T-cell (primary cell): ENCODE data around the gene PRPF38A. TPM values are rescaled to one million over a fixed set of nuclear protein-coding genes. Genes with fewer than 3 reads are reported as not detected.
"Not testable (repeated sequence)": the region's sequence is repeated elsewhere in the genome, so short reads cannot be mapped to it uniquely, and the experiment has no call there.

Experiments
- ATAC-seq, 4 experiments: fragments of 200-7000 bp in 3 of 4; fragments of 150-1000 bp in 1 of 4; cut with Tn5 transposase; replicated peaks in 1 of 4; 1 replicate in 3 of 4; 2 replicates in 1 of 4; pipeline ENCODE4 v1.10.0; 2021; ENCODE audit warnings: moderate library complexity in 3 of 4, mild to moderate bottlenecking in 2 of 4, moderate number of reproducible peaks in 1 of 4
- CTCF ChIA-PET, 2 donors: fragments of 300-600 bp; sonication (Branson Sonifier 250); formaldehyde crosslinking; loops; one replicate each; lab custom pipeline; 2022; ENCODE audit warnings: antibody characterized with exemption in 2 of 2; lab: Charles Lee
- POLR2A ChIA-PET, 2 donors: fragments of 300-600 bp; sonication (Branson Sonifier 250); formaldehyde crosslinking; loops; one replicate each; lab custom pipeline; 2022; ENCODE audit warnings: antibody characterized with exemption in 2 of 2; lab: Charles Lee
- DNase-seq, 35 experiments: peaks; one replicate each; pipeline versions ENCODE4 v3.0.0 to v3.0.0-alpha.2; 2013 to 2023
- H3K27ac ChIP-seq: one replicate; pipeline ENCODE4 v1.5.1; 2013; ENCODE audit warnings: low read length
- H3K27me3 ChIP-seq, 2 experiments: replicated peaks in 1 of 2; 1 replicate in 1 of 2; 2 replicates in 1 of 2; pipeline versions ENCODE4 v1.6.1 to v1.7.0; 2013; ENCODE audit warnings: low read length in 1 of 2, mixed read lengths in 1 of 2; ENCODE audit not compliant: control insufficient read depth in 2 of 2, insufficient read depth in 2 of 2; ENCODE audit errors: extremely low read depth in 1 of 2
- H3K36me3 ChIP-seq, 2 donors: 1 replicate in 1 of 2; 2 replicates in 1 of 2; pipeline versions ENCODE4 v1.6.1 to v1.7.0; 2013; ENCODE audit warnings: low read length in 1 of 2; ENCODE audit not compliant: control insufficient read depth in 2 of 2, insufficient read depth in 1 of 2; ENCODE audit errors: extremely low read depth in 1 of 2
- H3K4me1 ChIP-seq, 2 experiments: 1 replicate in 1 of 2; 2 replicates in 1 of 2; pipeline versions ENCODE4 v1.6.1 to v1.7.0; 2013; ENCODE audit warnings: low read length in 2 of 2, mixed read lengths in 1 of 2; ENCODE audit not compliant: insufficient read depth in 2 of 2, control insufficient read depth in 1 of 2; ENCODE audit errors: extremely low read depth in 1 of 2
- H3K4me3 ChIP-seq, 2 donors: 1 replicate in 1 of 2; 2 replicates in 1 of 2; pipeline versions ENCODE4 v1.5.1 to v1.7.0; 2013; ENCODE audit warnings: mild to moderate bottlenecking in 2 of 2, low read length in 1 of 2, moderate library complexity in 1 of 2; ENCODE audit not compliant: control insufficient read depth in 1 of 2; ENCODE audit errors: extremely low read depth in 1 of 2
- H3K9me3 ChIP-seq: 2 replicates; pipeline ENCODE4 v1.7.0; 2013
- H3K27ac Mint-ChIP-seq, 2 donors: one replicate each; pipeline ENCODE4 v1.8.0; 2020 to 2021; ENCODE audit warnings: mild to moderate bottlenecking in 2 of 2, mixed read lengths in 2 of 2
- H3K27me3 Mint-ChIP-seq, 2 donors: one replicate each; pipeline ENCODE4 v1.8.0; 2021 to 2022; ENCODE audit warnings: mixed read lengths in 2 of 2
- H3K36me3 Mint-ChIP-seq: one replicate; pipeline ENCODE4 v1.8.0; 2021; ENCODE audit warnings: mixed read lengths
- H3K4me1 Mint-ChIP-seq, 3 donors: one replicate each; pipeline ENCODE4 v1.8.0; 2020 to 2022; ENCODE audit warnings: mixed read lengths in 3 of 3, mild to moderate bottlenecking in 1 of 3
- H3K4me3 Mint-ChIP-seq, 3 donors: one replicate each; pipeline ENCODE4 v1.8.0; 2020 to 2022; ENCODE audit warnings: mild to moderate bottlenecking in 3 of 3, mixed read lengths in 3 of 3, moderate library complexity in 3 of 3
- H3K9me3 Mint-ChIP-seq, 3 donors: one replicate each; pipeline ENCODE4 v1.8.0; 2020 to 2022; ENCODE audit warnings: mixed read lengths in 3 of 3
- WGBS: methylation state at CpG from one replicate; pipeline ENCODE4 v1.1.5; 2013; ENCODE audit warnings: missing lambda C conversion rate; ENCODE audit not compliant: insufficient coverage; 5-methylcytosine and 5-hydroxymethylcytosine counted together
- total RNA-seq, 35 experiments: library from RNA in 6 of 35; stranded (reverse) in 6 of 35; fragments of 120-200 nt in 1 of 35; gene quantifications; one replicate each; pipeline versions ENCODE4 v1.2.1 to v1.2.4 and lab custom pipeline; 2013 to 2026

The PRPF38A gene
- total RNA-seq, 5 donors from 2014 or later (not counting 1 experiment from before 2014, with no cell fraction given), result 58.6 to 66.1 (median 64.7) TPM

DNA sequence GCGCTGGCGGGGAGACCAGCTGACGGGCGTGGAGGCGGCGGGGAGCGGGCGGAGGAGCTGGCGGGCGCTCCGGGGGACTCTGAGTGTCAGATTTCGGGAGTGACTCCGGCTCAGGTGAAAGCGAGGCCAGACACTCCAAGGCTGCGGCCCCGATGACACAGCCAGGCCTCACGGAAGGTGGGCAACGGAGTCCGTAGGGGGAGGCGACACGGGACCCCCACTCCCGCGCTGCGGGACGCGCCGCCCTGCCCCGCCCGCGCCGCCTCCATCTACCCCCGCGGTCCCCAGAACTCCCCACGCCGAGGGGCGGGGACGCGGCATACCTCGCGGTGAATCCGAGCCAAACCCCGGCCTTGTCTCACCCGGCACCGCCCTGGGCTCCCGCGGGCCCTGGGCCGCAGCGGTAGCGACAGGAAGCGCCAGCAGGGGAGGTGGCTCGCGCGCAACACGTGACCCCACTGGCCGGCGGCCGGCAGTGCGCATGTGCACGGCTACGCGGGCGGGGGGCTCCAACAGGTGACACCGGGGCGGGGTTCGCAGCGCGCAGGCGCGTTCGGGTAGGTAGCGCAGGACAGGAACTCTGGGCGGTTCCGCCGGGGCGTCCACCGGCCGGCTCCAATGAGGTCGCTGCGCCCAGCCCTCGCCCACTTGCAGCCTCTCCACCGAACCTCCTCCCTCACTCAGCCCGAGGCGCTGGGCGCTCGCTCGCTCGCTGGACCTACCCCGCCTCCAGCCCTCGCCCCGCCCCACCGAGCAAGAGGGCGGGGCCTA lies 38.5 kb upstream of the PRPF38A start, which contains the start of gene CC2D1B:
Gene CC2D1B (minus strand): TSS at position 460 of the 771 bp plus-strand sequence. CDS start 1,585 bp downstream, outside the sequence.
- Histone ChIP-seq H3K9me3 (no peaks in the 10 kb centered on the region), H3K27ac (peak within 1 kb of the TSS; percentile 80), H3K27me3 (no peaks in the 10 kb centered on the region), H3K4me1 (peaks cover 18 to 57% of the 10 kb centered on the region in 2 experiments), H3K4me3 (peak within 1 kb of the TSS; percentile 74 to 78), H3K36me3 (peaks cover 6 to 29% of the 10 kb centered on the region in 2 donors)
- ATAC-seq (peak; percentile 88 to 90 (median 90)), DNase-seq (peak; percentile 94 to 100 (median 98))
- peaks cover 15% of the 10 kb centered on the region for H3K36me3 Mint-ChIP-seq
- peaks cover 39 to 57% (median 56%) of the 10 kb centered on the region in 3 donors for H3K4me1 Mint-ChIP-seq
- ChIA-PET CTCF (interaction anchor here in 1 of 2 donors (0.7 to 1.7 kb wide), 3 partner anchors 38 to 40 kb away, joined by 4 to 8 read pairs (median 5); partner anchors contain the start of genes ORC1 and PRPF38A), POLR2A (interaction anchor here in 1 of 2 donors (0.6 kb wide), 2 partner anchors 9 to 319 kb away, joined by 3 to 4 read pairs; no protein-coding TSS in a partner anchor)
- H3K4me3 Mint-ChIP-seq, result peak within 1 kb of the TSS; percentile 93 to 96 (median 93)
- H3K27ac Mint-ChIP-seq, result peak within 1 kb of the TSS; percentile 93 to 94
- WGBS, result under 1% methylated on average over 90 of the region's 92 CpGs
- H3K9me3 Mint-ChIP-seq, result no peaks in the 10 kb centered on the region
- no peaks in the 10 kb centered on the region for H3K27me3 Mint-ChIP-seq

DNA sequence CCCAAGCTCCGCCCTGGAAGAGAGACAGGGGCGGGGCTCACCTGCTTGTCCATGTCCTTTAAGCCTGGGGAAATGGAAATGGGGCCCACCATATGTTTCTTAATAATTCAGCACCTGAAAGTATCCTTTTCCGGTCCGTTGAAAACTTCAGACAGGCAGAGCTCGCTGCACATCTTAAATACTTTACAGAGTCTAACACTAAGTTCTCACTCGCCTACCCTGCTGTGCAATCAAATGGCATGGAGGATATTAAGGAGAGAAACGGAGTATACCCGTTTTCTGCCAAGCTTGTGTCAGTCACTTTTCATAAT lies 37.9 kb upstream of the PRPF38A start:
- Histone ChIP-seq H3K4me1 (peaks cover 18 to 57% of the 10 kb centered on the region in 2 experiments), H3K27me3 (no peaks in the 10 kb centered on the region), H3K36me3 (peaks cover 1 to 24% of the 10 kb centered on the region in 2 donors), H3K4me3 (peak overlapping the region in 1 of 2 donors; percentile 78), H3K27ac (peak overlapping the region; percentile 44), H3K9me3 (no peaks in the 10 kb centered on the region)
- ATAC-seq (no peak), DNase-seq (no peak)
- no peaks in the 10 kb centered on the region for H3K9me3 Mint-ChIP-seq
- H3K4me3 Mint-ChIP-seq, result peak overlapping the region; percentile 93 to 96 (median 93)
- ChIA-PET CTCF (interaction anchor here (0.7 to 1.7 kb wide), 4 partner anchors 38 to 70 kb away, joined by 3 to 8 read pairs (median 4); partner anchors contain the start of genes ORC1 (in 1 of the 2) and PRPF38A (in 1 of the 2)), POLR2A (interaction anchor here in 1 of 2 donors (0.6 kb wide), 1 partner anchor 318 kb away, joined by 3 read pairs; no protein-coding TSS in a partner anchor)
- peaks cover 39 to 56% (median 56%) of the 10 kb centered on the region in 3 donors for H3K4me1 Mint-ChIP-seq
- H3K36me3 Mint-ChIP-seq, result peaks cover 10% of the 10 kb centered on the region
- H3K27me3 Mint-ChIP-seq, result no peaks in the 10 kb centered on the region
- 0% methylated on average over 2 of the region's 8 CpGs for WGBS
- H3K27ac Mint-ChIP-seq, result peak overlapping the region; percentile 85 to 89

DNA sequence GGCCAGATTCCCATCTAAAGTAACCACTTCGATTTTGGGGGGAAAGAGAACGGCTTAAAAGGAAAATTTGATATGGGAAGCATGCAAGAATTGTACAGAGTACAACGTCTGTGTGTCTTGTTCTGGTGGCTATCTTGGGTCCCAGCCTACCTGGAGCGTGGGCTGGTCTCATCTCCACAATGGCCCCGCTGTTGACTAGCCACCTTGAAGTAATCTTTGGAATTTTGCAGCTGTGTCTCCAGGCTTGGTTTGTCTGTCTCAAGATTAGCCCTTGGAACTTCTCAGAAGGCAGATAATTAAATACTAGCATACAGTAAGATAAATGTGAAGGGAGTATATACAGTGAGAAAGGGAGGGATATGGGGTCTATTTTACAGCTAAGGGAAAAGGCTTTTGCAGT lies 37.1 kb upstream of the PRPF38A start:
- ChIA-PET POLR2A (interaction anchor here in 1 of 2 donors (0.7 kb wide), 1 partner anchor 19 kb away, joined by 3 read pairs; no protein-coding TSS in a partner anchor), CTCF (interaction anchor here (0.8 to 1.7 kb wide), 3 partner anchors 37 to 71 kb away, joined by 3 to 8 read pairs (median 3); partner anchors contain the start of genes ORC1 (in 1 of the 2) and PRPF38A (in 1 of the 2))
- WGBS, result 100% methylated on average over 4 of the region's 5 CpGs
- no peak overlapping the region for H3K4me3 ChIP-seq
- Mint-ChIP-seq H3K36me3 (peaks cover 3% of the 10 kb centered on the region), H3K4me1 (peaks cover 34 to 54% (median 52%) of the 10 kb centered on the region in 3 donors), H3K27me3 (no peaks in the 10 kb centered on the region), H3K27ac (peak overlapping the region; percentile 34 to 46), H3K9me3 (no peaks in the 10 kb centered on the region), H3K4me3 (peak overlapping the region; percentile 25 to 93 (median 93))
- ATAC-seq (no peak), DNase-seq (no peak)
- H3K4me1 ChIP-seq, result peaks cover 18 to 50% of the 10 kb centered on the region in 2 experiments
- H3K9me3 ChIP-seq, result no peaks in the 10 kb centered on the region
- no peaks in the 10 kb centered on the region for H3K27me3 ChIP-seq
- H3K36me3 ChIP-seq, result peaks cover 0 to 16% of the 10 kb centered on the region in 2 donors
- H3K27ac ChIP-seq, result no peak overlapping the region

DNA sequence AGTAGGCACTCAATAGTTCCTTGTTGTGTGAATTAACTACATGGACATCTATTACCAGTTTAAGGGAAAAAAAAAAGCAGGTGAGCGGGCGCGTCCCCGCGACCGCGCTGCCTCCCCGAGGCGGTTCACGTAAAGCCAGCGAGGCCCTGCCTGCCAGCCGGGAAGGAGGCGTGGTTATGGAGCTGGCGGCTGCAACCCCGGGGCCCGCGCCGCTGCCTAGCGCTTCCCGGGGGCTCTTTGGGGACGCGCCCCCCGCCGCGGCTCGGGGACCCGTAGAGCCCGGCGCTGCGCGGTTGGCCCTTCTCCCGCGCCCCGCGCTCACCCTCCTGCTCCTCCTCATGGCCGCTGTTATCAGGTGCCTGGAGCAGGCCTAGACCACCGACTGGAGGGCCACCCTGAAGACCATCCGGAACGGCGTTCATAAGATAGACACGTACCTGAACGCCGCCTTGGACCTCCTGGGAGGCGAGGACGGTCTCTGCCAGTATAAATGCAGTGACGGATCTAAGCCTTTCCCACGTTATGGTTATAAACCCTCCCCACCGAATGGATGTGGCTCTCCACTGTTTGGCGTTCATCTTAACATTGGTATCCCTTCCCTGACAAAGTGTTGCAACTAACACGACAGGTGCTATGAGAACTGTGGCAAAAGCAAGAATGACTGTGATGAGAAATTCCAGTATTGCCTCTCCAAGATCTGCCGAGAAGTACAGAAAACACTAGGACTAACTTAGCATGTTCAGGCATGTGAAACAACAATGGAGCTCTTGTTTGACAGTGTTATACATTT lies 35.8 kb upstream of the PRPF38A start:
- DNase-seq (peak in 34 of 35 experiments; percentile 25 to 75 (median 44)), ATAC-seq (no peak)
- H3K36me3 Mint-ChIP-seq, result peaks cover 3% of the 10 kb centered on the region
- ChIA-PET POLR2A (no interaction called here), CTCF (interaction anchor here (0.5 to 1.2 kb wide), 4 partner anchors 12 to 358 kb away, joined by 3 to 5 read pairs (median 3); partner anchors contain the start of genes ORC1 (in 1 of the 2), PRPF38A (in 1 of the 2) and ZYG11B (in 1 of the 2))
- no peaks in the 10 kb centered on the region for H3K27me3 ChIP-seq
- H3K36me3 ChIP-seq, result peaks cover 0 to 4% of the 10 kb centered on the region in 2 donors
- peaks cover 18 to 41% of the 10 kb centered on the region in 2 experiments for H3K4me1 ChIP-seq
- peak overlapping the region; percentile 56 to 67 for H3K27ac Mint-ChIP-seq
- peak overlapping the region in 1 of 2 donors; percentile 47 for H3K4me3 ChIP-seq
- no peaks in the 10 kb centered on the region for H3K27me3 Mint-ChIP-seq
- peak overlapping the region; percentile 56 to 93 (median 74) for H3K4me3 Mint-ChIP-seq
- H3K9me3 ChIP-seq, result no peaks in the 10 kb centered on the region
- H3K4me1 Mint-ChIP-seq, result peaks cover 34 to 45% (median 44%) of the 10 kb centered on the region in 3 donors
- WGBS, result 14% methylated on average over 47 of the region's 51 CpGs
- H3K27ac ChIP-seq, result no peak overlapping the region
- no peaks in the 10 kb centered on the region for H3K9me3 Mint-ChIP-seq

DNA sequence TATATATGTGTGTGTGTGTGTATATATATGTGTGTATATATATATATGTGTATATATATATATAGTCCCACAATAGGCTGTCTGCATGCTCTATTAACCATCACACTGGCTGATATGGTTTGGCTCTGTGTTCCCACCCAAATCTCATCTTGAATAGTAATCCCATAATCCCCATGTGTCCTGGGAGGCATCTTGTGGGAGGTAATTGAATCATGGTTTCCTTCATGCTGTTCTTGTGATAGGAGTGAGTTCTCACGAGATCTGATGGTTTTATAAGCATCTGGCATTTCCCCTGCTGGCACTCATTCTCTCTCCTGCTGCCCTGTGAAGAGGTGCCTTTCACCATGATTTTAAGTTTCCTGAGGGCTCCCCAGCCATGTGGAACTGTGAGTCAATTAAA lies 34.6 kb upstream of the PRPF38A start:
- H3K4me1 Mint-ChIP-seq, result peaks cover 21 to 34% (median 33%) of the 10 kb centered on the region in 3 donors
- POLR2A ChIA-PET, H3K27ac ChIP-seq, CTCF ChIA-PET, H3K9me3 ChIP-seq, H3K4me3 Mint-ChIP-seq, H3K27me3 Mint-ChIP-seq, H3K36me3 Mint-ChIP-seq, H3K27me3 ChIP-seq, DNase-seq, H3K9me3 Mint-ChIP-seq, H3K27ac Mint-ChIP-seq, ATAC-seq, H3K4me3 ChIP-seq, H3K36me3 ChIP-seq: not testable (repeated sequence)
- H3K4me1 ChIP-seq, result peaks cover 15 to 28% of the 10 kb centered on the region in 2 experiments
- no CpG with 5 or more reads among the region's 1 CpG for WGBS
